Aortic smooth muscle cell (primary cell): ENCODE measurements around the gene LGALS9C. TPM values are rescaled to one million over a fixed set of nuclear protein-coding genes. Genes with fewer than 3 reads are reported as not detected.

ENCODE experiments used
- total RNA-seq: library from RNA; depleted of rRNA; stranded (reverse); fragments of >200 nt; gene quantifications from 2 replicates; pipeline ENCODE4 v1.2.3, GENCODE V29; 2014

The LGALS9C gene
- total RNA-seq, result not detected in 2 replicates

DNA sequence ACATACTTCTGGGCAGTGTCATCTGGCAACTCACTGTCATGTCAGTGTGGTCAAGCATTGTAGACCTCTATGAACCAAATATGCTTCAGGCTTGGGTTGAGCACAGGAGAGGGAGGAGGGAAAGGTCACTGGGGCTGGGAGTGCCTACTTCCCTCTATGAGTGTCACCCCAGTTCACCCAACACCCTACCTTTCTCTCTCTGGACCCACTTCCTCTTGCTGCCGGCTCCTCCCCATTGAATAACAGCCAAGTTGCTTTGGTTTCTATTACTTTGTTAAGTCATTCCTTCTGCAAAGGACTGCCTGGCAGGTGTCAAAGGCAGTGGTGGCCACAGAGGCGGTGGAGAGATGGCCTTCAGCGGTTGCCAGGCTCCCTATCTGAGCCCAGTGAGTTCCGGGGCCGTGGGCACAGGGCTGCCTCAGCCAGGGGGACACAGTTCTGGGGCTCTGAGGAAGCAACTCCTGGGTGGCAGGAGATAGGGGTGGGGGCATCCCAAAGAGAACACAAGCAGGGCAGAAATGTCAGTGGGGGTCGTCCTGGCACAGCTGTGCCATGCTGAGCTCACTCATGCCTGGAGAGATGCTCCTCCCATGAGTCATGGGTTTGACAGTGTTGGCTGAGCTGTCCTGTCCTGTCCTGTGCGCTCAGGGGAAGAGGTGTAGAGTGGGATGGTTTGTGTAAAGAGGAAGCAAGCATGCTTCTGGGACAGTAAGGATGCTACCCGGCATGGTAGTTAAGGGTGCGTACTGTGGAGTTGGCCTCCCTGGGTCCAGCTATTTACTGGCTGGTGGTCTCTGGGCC, at the start of gene LGALS9C:
TSS of gene LGALS9C (plus strand) at position 282 of the 801 bp plus-strand sequence. CDS start at position 348, 66 bp downstream.

Other genes starting within 250 kb of the LGALS9C start
- 408 and 546 TPM in 2 replicates for gene FLII, start 218.1 kb upstream of the LGALS9C start, total RNA-seq
- 15.1 and 29.2 TPM in 2 replicates for gene MIEF2, start 216.1 kb upstream of the LGALS9C start, total RNA-seq
- gene TOP3A, start 161.8 kb upstream of the LGALS9C start, total RNA-seq, result 15.4 and 17.4 TPM in 2 replicates
- 12.8 and 13.9 TPM in 2 replicates for gene SMCR8, start 161.5 kb upstream of the LGALS9C start, total RNA-seq
- gene SHMT1, start 113.2 kb upstream of the LGALS9C start, total RNA-seq, result 4.3 and 4.5 TPM in 2 replicates
- not detected in 2 replicates for gene EVPLL, start 99.0 kb upstream of the LGALS9C start, total RNA-seq
- not detected in 2 replicates for gene TBC1D28, start 167.6 kb downstream of the LGALS9C start, total RNA-seq
- 1.4 and 2.0 TPM in 2 replicates for gene FOXO3B, start 205.5 kb downstream of the LGALS9C start, total RNA-seq